HepG2 (cell line): Measurements from ENCODE around the gene PDS5B. TPM values are rescaled to one million over a fixed set of nuclear protein-coding genes. Genes with fewer than 3 reads are reported as not detected.

ENCODE experiments used
- ATAC-seq: fragments of 200-7000 bp; cut with Tn5 transposase; 3 replicates; pipeline ENCODE4 v1.9.1; 2020; ENCODE audit warnings: mild to moderate bottlenecking, moderate library complexity
- BruUV-seq: library from RNA; stranded (reverse); fragments of 400-500 nt; replicated peaks from 2 replicates; lab custom pipeline; 2021; lab: Mats Ljungman, UMichigan
- CTCF ChIA-PET: fragments of 300-600 bp; formaldehyde crosslinking; extraction: SDS; loops from one replicate; lab custom pipeline; 2021; ENCODE audit warnings: low total read pairs, inconsistent platforms, low intra/inter-chr PET ratio; lab: Yijun Ruan, JAX
- POLR2A ChIA-PET: fragments of 350-600 bp; sonication (Branson Sonifier 250); formaldehyde crosslinking; loops from one replicate; lab custom pipeline; 2020; ENCODE audit warnings: antibody characterized with exemption, inconsistent platforms; lab: Yijun Ruan, JAX
- DNase-seq: peaks from one replicate; pipeline ENCODE4 v3.0.0-alpha.2; 2015; ENCODE audit warnings: low spot score
- FAIRE-seq: peaks from 3 replicates; lab custom pipeline; 2011; peaks lifted over from hg19 to GRCh38; lab: Jason Lieb, UNC
- H2AFZ ChIP-seq: one replicate; pipeline ENCODE4 v1.6.1; 2011; ENCODE audit warnings: low read length, inconsistent platforms
- H3K27ac ChIP-seq: fragments of 300-600 bp; 3 replicates; pipeline ENCODE4 v1.8.0; 2011; ENCODE audit warnings: mixed run types, mild to moderate bottlenecking, mixed read lengths, low read length, inconsistent platforms; ENCODE audit not compliant: insufficient read depth; ENCODE audit errors: extremely low read length
- H3K27me3 ChIP-seq, 2 experiments: fragments of 200-600 bp in 1 of 2; 2 replicates in 1 of 2; 3 replicates in 1 of 2; pipeline versions ENCODE4 v1.6.0 to v1.8.0; 2011; ENCODE audit warnings: low read length in 2 of 2, mild to moderate bottlenecking in 2 of 2, moderate library complexity in 2 of 2, inconsistent platforms in 1 of 2; ENCODE audit not compliant: insufficient read depth in 2 of 2, control insufficient read depth in 1 of 2
- H3K36me3 ChIP-seq, 2 experiments: fragments of 200-600 bp in 1 of 2; replicated peaks in 1 of 2; 2 replicates in 1 of 2; 3 replicates in 1 of 2; pipeline versions ENCODE4 v1.5.1 to v1.8.0; 2011; ENCODE audit warnings: low read length in 2 of 2, inconsistent platforms in 1 of 2; ENCODE audit not compliant: insufficient read depth in 2 of 2, control insufficient read depth in 1 of 2
- H3K4me1 ChIP-seq: 2 replicates; pipeline ENCODE4 v1.5.1; 2012; ENCODE audit warnings: low read length, inconsistent platforms; ENCODE audit not compliant: insufficient read depth
- H3K4me2 ChIP-seq: 2 replicates; pipeline ENCODE4 v1.6.0; 2011; ENCODE audit warnings: low read depth, low read length, inconsistent platforms
- H3K4me3 ChIP-seq, 3 experiments: fragments of 200-600 bp in 1 of 3; sonication (generic), shearing (Covaris generic) in 1 of 3; replicated peaks in 1 of 3; 2 replicates each; pipeline ENCODE4 v1.5.1; 2011 to 2016; ENCODE audit warnings: low read length in 3 of 3, inconsistent platforms in 2 of 3, low read depth in 2 of 3, mild to moderate bottlenecking in 2 of 3, control low read depth in 1 of 3, mixed read lengths in 1 of 3; ENCODE audit not compliant: insufficient read depth in 1 of 3
- H3K79me2 ChIP-seq: one replicate; pipeline ENCODE4 v1.6.1; 2011; ENCODE audit warnings: low read length, inconsistent platforms; ENCODE audit not compliant: insufficient read depth
- H3K9ac ChIP-seq: 2 replicates; pipeline ENCODE4 v1.6.0; 2011; ENCODE audit warnings: mild to moderate bottlenecking, low read depth, low read length, inconsistent platforms; ENCODE audit not compliant: insufficient read depth
- H3K9me3 ChIP-seq: 2 replicates; pipeline ENCODE4 v1.5.1; 2012; ENCODE audit warnings: mild to moderate bottlenecking, low read length
- H4K20me1 ChIP-seq: 2 replicates; pipeline ENCODE4 v1.6.0; 2011; ENCODE audit warnings: inconsistent platforms, mild to moderate bottlenecking, low read length, moderate library complexity; ENCODE audit not compliant: insufficient read depth
- E2F5 ChIP-seq: sonication (generic); formaldehyde crosslinking; conservative IDR thresholded peaks from 2 replicates; pipeline ENCODE4 v1.4.0; 2020; ENCODE audit warnings: missing genetic modification reagents
- FOXM1 ChIP-seq: sonication (generic); formaldehyde crosslinking; IDR thresholded peaks from 2 replicates; pipeline ENCODE4 v1.5.0; 2020; ENCODE audit warnings: missing genetic modification reagents
- GATAD2A ChIP-seq: IDR thresholded peaks from 2 replicates; pipeline ENCODE4 v1.6.1; 2016
- KMT2A ChIP-seq: sonication (generic); formaldehyde crosslinking; IDR thresholded peaks from 2 replicates; pipeline ENCODE4 v1.4.0; 2020; ENCODE audit warnings: missing genetic modification reagents
- PRDM4 ChIP-seq: sonication (generic); formaldehyde crosslinking; IDR thresholded peaks from 2 replicates; pipeline ENCODE4 v1.9.0; 2021; ENCODE audit warnings: missing genetic modification reagents, borderline replicate concordance
- RCOR2 ChIP-seq: IDR thresholded peaks from 2 replicates; pipeline ENCODE4 v1.6.1; 2016; ENCODE audit warnings: missing biosample characterization, missing genetic modification reagents
- SMAD1 ChIP-seq: sonication (generic); formaldehyde crosslinking; IDR thresholded peaks from 2 replicates; pipeline ENCODE4 v1.4.0; 2020; ENCODE audit warnings: missing genetic modification reagents, low read depth, mild to moderate bottlenecking, borderline replicate concordance
- TFAP4 ChIP-seq: sonication (generic); IDR thresholded peaks from 2 replicates; pipeline ENCODE4 v1.6.1; 2016; ENCODE audit warnings: low read depth, borderline replicate concordance
- XRCC5 ChIP-seq: fragments of 200-400 bp; formaldehyde crosslinking; optimal IDR thresholded peaks from 2 replicates; pipeline ENCODE3; 2017; ENCODE audit warnings: mild to moderate bottlenecking, low read length
- ZBTB2 ChIP-seq: sonication (generic); formaldehyde crosslinking; IDR thresholded peaks from 2 replicates; pipeline ENCODE4 v1.8.0; 2022; ENCODE audit warnings: low read depth, missing genetic modification reagents
- ZFP36L1 ChIP-seq: sonication (generic); formaldehyde crosslinking; IDR thresholded peaks from 2 replicates; pipeline ENCODE4 v1.8.0; 2022; ENCODE audit warnings: mild to moderate bottlenecking, missing genetic modification reagents, moderate library complexity
- ZNF30 ChIP-seq: sonication (generic); formaldehyde crosslinking; IDR thresholded peaks from 2 replicates; pipeline ENCODE4 v1.5.0; 2020; ENCODE audit warnings: mild to moderate bottlenecking, missing genetic modification reagents
- ZNF562 ChIP-seq: sonication (generic); formaldehyde crosslinking; IDR thresholded peaks from 2 replicates; pipeline ENCODE4 v1.8.0; 2022; ENCODE audit warnings: missing genetic modification reagents, borderline replicate concordance
- ZNF605 ChIP-seq: sonication (generic); formaldehyde crosslinking; IDR thresholded peaks from 2 replicates; pipeline ENCODE4 v1.8.0; 2022; ENCODE audit warnings: mild to moderate bottlenecking, missing genetic modification reagents
- WGBS: methylation state at CpG from one replicate; pipeline ENCODE4 v1.1.6; 2017; ENCODE audit warnings: low lambda C conversion rate; 5-methylcytosine and 5-hydroxymethylcytosine counted together
- in situ Hi-C: cut with HindIII; loops from 2 replicates; pipeline ENCODE4 v1.10.0; 2017; ENCODE audit warnings: low pct_unique_long_range_greater_than_20kb; ENCODE audit not compliant: extremely low pct_ligation_motif_present
- intact Hi-C: fragments of 100-400 bp; cut with micrococcal nuclease; formaldehyde crosslinking; loops from one replicate; pipeline ENCODE4 v1.10.0; 2022; ENCODE audit not compliant: unreplicated experiment
- polyA plus RNA-seq, 8 experiments: library from polyadenylated mRNA; depleted of rRNA in 3 of 8; stranded (reverse) in 7 of 8; unstranded in 1 of 8; fragments of >200 nt; fragmentation: Illumina TruSeq in 4 of 8; extraction: Trizol in 4 of 8; gene quantifications; 2 replicates each; pipeline versions ENCODE4 v1.2.1 to v1.2.3, GENCODE V29; 2011 to 2016; ENCODE audit warnings: low read depth in 4 of 8, missing spikeins in 1 of 8, mixed read lengths in 1 of 8; ENCODE audit not compliant: insufficient read depth in 1 of 8
- total RNA-seq, 5 experiments: library from RNA; depleted of rRNA; stranded (reverse); fragments of >200 nt; fragmentation: Illumina TruSeq; extraction: Trizol; gene quantifications; 2 replicates each; pipeline ENCODE4 v1.2.3, GENCODE V29; 2016; ENCODE audit warnings: low read depth in 1 of 5

The PDS5B gene
- total and polyA plus RNA-seq, 2 of the 13 experiments (the other 11 are each of a cell fraction or from before 2014, with no cell fraction given): 5.8 to 24.6 TPM

- CTCF ChIA-PET: no interaction called here
- no TSS peak for BruUV-seq
- H3K27me3 ChIP-seq: no peaks in the 10 kb centered on the region
- no peak overlapping the region for H2AFZ ChIP-seq
- peaks cover 0 to 1% of the 10 kb centered on the region in 2 experiments; a peak in 3 of 5 replicates for H3K36me3 ChIP-seq
- intact Hi-C loops (no loop called here), in situ Hi-C loops (no loop called here)
- peaks cover 26% of the 10 kb centered on the region for H3K79me2 ChIP-seq
- POLR2A ChIA-PET: no interaction called here
- FAIRE-seq: no peak
- H3K4me2 ChIP-seq: no peak overlapping the region
- no peak overlapping the region for H3K27ac ChIP-seq
- no peak overlapping the region for H3K9ac ChIP-seq
- peaks cover 15% of the 10 kb centered on the region; the same call in 1 of the 2 replicates for H3K9me3 ChIP-seq
- peaks cover 16% of the 10 kb centered on the region for H3K4me1 ChIP-seq
- DNase-seq: no peak
- WGBS: 90% methylated on average over 2 of the region's 2 CpGs
- H4K20me1 ChIP-seq: no peaks in the 10 kb centered on the region
- H3K4me3 ChIP-seq: no peak overlapping the region
- no peak for ATAC-seq
- no peak for TF ChIP-seq E2F5 (CRISPR knock-in tag)
- no peak for TF ChIP-seq KMT2A (CRISPR knock-in tag)
- TF ChIP-seq ZFP36L1 (CRISPR knock-in tag): no peak
- no peak for TF ChIP-seq ZNF562 (CRISPR knock-in tag)
- no peak for TF ChIP-seq ZNF605 (CRISPR knock-in tag)
- no peak for TF ChIP-seq ZNF30 (CRISPR knock-in tag)
- TF ChIP-seq, all 625 proteins: peak for 0
These were observed 74.0 kb downstream of the PDS5B start for GRCh38 chr13:32660227-32660626.

GRCh38 chr13:32661685-32662084 lies 75.4 kb downstream of the PDS5B start:
- intact Hi-C loops: no loop called here
- H3K36me3 ChIP-seq: peaks cover 0 to 1% of the 10 kb centered on the region in 2 experiments; a peak in 2 of 5 replicates
- no peak overlapping the region for H2AFZ ChIP-seq
- ChIA-PET CTCF (no interaction called here), POLR2A (no interaction called here)
- FAIRE-seq: no peak
- in situ Hi-C loops: no loop called here
- no peak overlapping the region for H3K4me3 ChIP-seq
- H3K27ac ChIP-seq: no peak overlapping the region
- H4K20me1 ChIP-seq: no peaks in the 10 kb centered on the region
- no peak for DNase-seq
- ATAC-seq: no peak
- H3K9me3 ChIP-seq: peaks cover 7% of the 10 kb centered on the region; the same call in 1 of the 2 replicates
- no peak overlapping the region for H3K4me2 ChIP-seq
- no TSS peak for BruUV-seq
- no peaks in the 10 kb centered on the region for H3K27me3 ChIP-seq
- peaks cover 13% of the 10 kb centered on the region for H3K79me2 ChIP-seq
- H3K4me1 ChIP-seq: peaks cover 16% of the 10 kb centered on the region
- H3K9ac ChIP-seq: no peak overlapping the region
- TF ChIP-seq SMAD1 (CRISPR knock-in tag) (no peak), RCOR2 (no peak), FOXM1 (CRISPR knock-in tag) (no peak), TFAP4 (no peak), ZBTB2 (CRISPR knock-in tag) (no peak), PRDM4 (CRISPR knock-in tag) (no peak), XRCC5 (no peak), GATAD2A (no peak)
